Cardiac fibroblast (primary cell): Measurements from ENCODE around the gene SCAF8.

ENCODE experiments used
- DNase-seq, 2 donors: peaks; one replicate each; pipeline versions ENCODE4 v3.0.0 to v3.0.0-alpha.2; 2010; ENCODE audit warnings: low read depth in 2 of 2
- H3K4me3 ChIP-seq, 2 donors: replicated peaks in 1 of 2; 1 replicate in 1 of 2; 2 replicates in 1 of 2; pipeline ENCODE4 v1.5.1; 2011; ENCODE audit warnings: low read depth in 2 of 2, low read length in 2 of 2, mild to moderate bottlenecking in 2 of 2, moderate library complexity in 1 of 2
- TF ChIP-seq, protein P1 (sequence below): IDR thresholded peaks from one replicate; pipeline ENCODE4 v1.5.1; 2011; ENCODE audit warnings: low read depth, mild to moderate bottlenecking, low read length, inconsistent platforms

The SCAF8 gene

DNA sequence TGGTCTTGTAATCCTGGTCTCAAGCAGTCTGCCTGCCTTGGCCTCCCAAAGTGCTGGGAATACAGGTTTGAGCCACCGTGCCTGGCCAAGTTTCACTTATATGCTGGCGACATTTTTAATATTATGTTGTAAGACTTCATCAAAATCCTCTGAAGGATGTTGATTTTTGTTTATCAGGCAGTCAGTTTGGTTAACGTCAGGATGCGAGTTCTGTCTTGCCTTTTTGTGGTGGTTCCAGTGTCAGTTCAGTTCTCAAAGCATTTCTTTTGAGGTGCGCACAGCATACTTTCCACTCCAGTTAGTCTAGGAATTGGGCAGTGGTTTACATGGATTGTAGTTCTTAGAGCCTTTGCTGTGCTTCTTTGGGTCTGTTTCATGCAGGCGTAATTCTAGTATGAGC is 24.9 kb downstream of the SCAF8 start:
- H3K4me3 ChIP-seq: no peak overlapping the region
- no peak for DNase-seq
- TF ChIP-seq, protein P1, sequence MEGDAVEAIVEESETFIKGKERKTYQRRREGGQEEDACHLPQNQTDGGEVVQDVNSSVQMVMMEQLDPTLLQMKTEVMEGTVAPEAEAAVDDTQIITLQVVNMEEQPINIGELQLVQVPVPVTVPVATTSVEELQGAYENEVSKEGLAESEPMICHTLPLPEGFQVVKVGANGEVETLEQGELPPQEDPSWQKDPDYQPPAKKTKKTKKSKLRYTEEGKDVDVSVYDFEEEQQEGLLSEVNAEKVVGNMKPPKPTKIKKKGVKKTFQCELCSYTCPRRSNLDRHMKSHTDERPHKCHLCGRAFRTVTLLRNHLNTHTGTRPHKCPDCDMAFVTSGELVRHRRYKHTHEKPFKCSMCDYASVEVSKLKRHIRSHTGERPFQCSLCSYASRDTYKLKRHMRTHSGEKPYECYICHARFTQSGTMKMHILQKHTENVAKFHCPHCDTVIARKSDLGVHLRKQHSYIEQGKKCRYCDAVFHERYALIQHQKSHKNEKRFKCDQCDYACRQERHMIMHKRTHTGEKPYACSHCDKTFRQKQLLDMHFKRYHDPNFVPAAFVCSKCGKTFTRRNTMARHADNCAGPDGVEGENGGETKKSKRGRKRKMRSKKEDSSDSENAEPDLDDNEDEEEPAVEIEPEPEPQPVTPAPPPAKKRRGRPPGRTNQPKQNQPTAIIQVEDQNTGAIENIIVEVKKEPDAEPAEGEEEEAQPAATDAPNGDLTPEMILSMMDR: no peak

GRCh38 chr6:154763650-154764049 is 30.4 kb downstream of the SCAF8 start:
- H3K4me3 ChIP-seq: no peak overlapping the region
- TF ChIP-seq, protein P1: no peak
- DNase-seq: peak in 1 of 2 donors; percentile 18

DNA sequence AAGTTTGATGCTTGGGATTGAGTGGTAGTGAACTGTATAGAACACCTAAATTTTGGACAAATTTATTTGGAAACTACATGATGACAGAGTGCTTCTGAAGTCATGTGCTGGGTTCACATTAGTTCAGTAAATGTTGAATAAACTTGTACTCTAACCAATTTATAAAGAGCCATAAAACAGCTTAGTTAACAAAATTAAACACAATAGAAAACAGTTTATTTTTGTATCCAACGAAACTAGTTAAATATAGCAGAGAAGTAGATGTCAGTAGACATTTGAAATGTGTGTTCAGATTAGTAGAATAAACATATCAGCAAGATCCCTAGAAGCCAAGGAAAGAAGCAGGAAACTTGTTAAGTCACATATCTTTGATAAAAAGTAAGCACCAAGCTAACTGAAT is 32.1 kb downstream of the SCAF8 start:
- H3K4me3 ChIP-seq: no peak overlapping the region
- DNase-seq: no peak
- TF ChIP-seq, protein P1: no peak

GRCh38 chr6:154766288-154766687 is 33.1 kb downstream of the SCAF8 start:
- H3K4me3 ChIP-seq: no peak overlapping the region
- DNase-seq: peak in 1 of 2 donors; percentile 20
- TF ChIP-seq, protein P1: no peak

DNA sequence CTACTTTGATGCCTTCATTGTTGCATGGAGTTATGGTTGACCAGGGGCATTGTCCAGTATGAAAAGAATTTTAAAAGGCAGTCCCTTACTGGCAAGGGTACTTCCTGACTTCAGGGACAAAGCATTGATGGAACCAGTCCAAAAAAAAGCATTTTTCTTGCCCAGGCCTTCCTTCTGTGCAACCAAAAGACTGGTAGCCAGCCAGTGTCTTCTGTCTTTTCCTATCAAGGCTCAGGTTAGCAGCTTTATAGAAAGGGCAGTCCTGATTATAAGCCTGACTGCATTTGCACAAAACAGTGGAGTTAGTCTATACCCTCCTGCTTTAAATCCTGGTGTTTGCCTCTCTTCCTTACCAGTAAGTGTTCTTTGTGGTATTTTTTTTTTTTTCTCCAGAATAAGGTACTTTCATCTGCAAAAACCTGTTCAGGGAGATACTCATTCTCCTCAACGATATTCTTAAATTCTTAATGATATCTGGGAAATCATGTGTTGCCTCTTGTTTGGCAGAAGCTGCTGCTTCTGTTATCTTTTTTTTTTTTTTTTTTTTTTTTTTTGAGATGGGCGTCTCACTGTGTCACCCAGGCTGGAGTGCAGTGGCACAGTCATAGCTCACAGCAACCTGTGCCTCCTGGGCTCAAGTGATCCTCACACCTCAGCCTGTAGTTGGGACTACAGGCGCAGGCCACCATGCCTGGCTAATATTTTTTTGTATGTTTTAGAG is 33.9 kb downstream of the SCAF8 start:
- DNase-seq: peak; percentile 12 to 51
- H3K4me3 ChIP-seq: no peak overlapping the region

GRCh38 chr6:154768280-154768679 is 35.1 kb downstream of the SCAF8 start:
- TF ChIP-seq, protein P1: no peak
- no peak overlapping the region for H3K4me3 ChIP-seq
- no peak for DNase-seq

More for the DNA sequence above, 33.9 kb downstream of the SCAF8 start:
- TF ChIP-seq, protein P1: no peak
